Cortex of kidney (tissue), 1 donor: ENCODE measurements around the gene PLK1.

Experiments used
- DNase-seq: peaks from one replicate; lab custom pipeline; 2025; lab: John Stamatoyannopoulos, UW

The PLK1 gene

GRCh38 chr16:23679986-23680336 lies 1.3 kb downstream of the PLK1 start:
- no peak for DNase-seq

- DNase-seq: no peak
Observed at GRCh38 chr16:23682181-23682580, 3.5 kb downstream of the PLK1 start.

- DNase-seq: no peak
Observed at GRCh38 chr16:23683487-23683886, 4.8 kb downstream of the PLK1 start.

- DNase-seq: no peak
Observed at GRCh38 chr16:23687034-23687808, 8.5 kb downstream of the PLK1 start.

- DNase-seq: no peak
Observed at GRCh38 chr16:23689442-23690187, 10.9 kb downstream of the PLK1 start.

- DNase-seq: no peak
Observed at GRCh38 chr16:23690771-23691482, 12.2 kb downstream of the PLK1 start.

- DNase-seq: no peak
Observed at GRCh38 chr16:23691483-23692189, 12.9 kb downstream of the PLK1 start.

GRCh38 chr16:23692190-23692837 lies 13.6 kb downstream of the PLK1 start:
- DNase-seq: no peak

GRCh38 chr16:23694265-23694643 lies 15.6 kb downstream of the PLK1 start:
- no peak for DNase-seq

- no peak for DNase-seq
Observed at GRCh38 chr16:23694644-23695373, 16.1 kb downstream of the PLK1 start.

- no peak for DNase-seq
Observed at GRCh38 chr16:23695756-23696155, 17.1 kb downstream of the PLK1 start.

GRCh38 chr16:23699100-23699499 lies 20.4 kb downstream of the PLK1 start:
- DNase-seq: no peak

- no peak for DNase-seq
Observed at GRCh38 chr16:23700093-23700492, 21.4 kb downstream of the PLK1 start.

- no peak for DNase-seq
Observed at GRCh38 chr16:23700509-23700908, 21.8 kb downstream of the PLK1 start.

GRCh38 chr16:23701045-23701444 lies 22.4 kb downstream of the PLK1 start:
- DNase-seq: no peak

GRCh38 chr16:23702951-23703350 lies 24.3 kb downstream of the PLK1 start:
- DNase-seq: no peak

GRCh38 chr16:23704772-23705516 lies 26.3 kb downstream of the PLK1 start:
- DNase-seq: no peak

- DNase-seq: no peak
Observed at GRCh38 chr16:23705517-23705902, 26.8 kb downstream of the PLK1 start.

- DNase-seq: no peak
Observed at GRCh38 chr16:23706439-23706838, 27.8 kb downstream of the PLK1 start.

- DNase-seq: no peak
Observed at GRCh38 chr16:23709536-23709935, 30.8 kb downstream of the PLK1 start.
